Fibroblast of lung (primary cell): Measurements from ENCODE around the gene TCTN3. TPM values are rescaled to one million over a fixed set of nuclear protein-coding genes. Genes with fewer than 3 reads are reported as not detected.

Source experiments
- DNase-seq, 2 donors: peaks; one replicate each; pipeline versions ENCODE4 v3.0.0 to v3.0.0-alpha.2; 2010; ENCODE audit warnings: low read depth in 2 of 2
- H2AFZ ChIP-seq: 2 replicates; pipeline ENCODE4 v1.5.1; 2012; ENCODE audit warnings: low read length, control low read depth, inconsistent platforms
- H3K27ac ChIP-seq: 2 replicates; pipeline ENCODE4 v1.5.1; 2011; ENCODE audit warnings: low read length, control low read depth; ENCODE audit not compliant: insufficient read depth
- H3K27me3 ChIP-seq: 2 replicates; pipeline ENCODE4 v1.5.1; 2011; ENCODE audit warnings: mild to moderate bottlenecking, low read length; ENCODE audit not compliant: control insufficient read depth, insufficient read depth
- H3K36me3 ChIP-seq: 2 replicates; pipeline ENCODE4 v1.5.1; 2011; ENCODE audit warnings: low read length; ENCODE audit not compliant: control insufficient read depth, insufficient read depth
- H3K4me1 ChIP-seq: 2 replicates; pipeline ENCODE4 v1.5.1; 2011; ENCODE audit warnings: low read length; ENCODE audit not compliant: control insufficient read depth, insufficient read depth; ENCODE audit errors: extremely low read depth
- H3K4me2 ChIP-seq: 2 replicates; pipeline ENCODE4 v1.5.1; 2011; ENCODE audit warnings: low read length, control low read depth; ENCODE audit not compliant: insufficient read depth; ENCODE audit errors: extremely low read depth
- H3K4me3 ChIP-seq, 4 experiments: fragments of 200-600 bp in 1 of 4; sonication (generic) in 1 of 4; replicated peaks in 1 of 4; 2 replicates each; pipeline ENCODE4 v1.5.1; 2011 to 2016; ENCODE audit warnings: low read length in 4 of 4, low read depth in 3 of 4, mild to moderate bottlenecking in 3 of 4, control low read depth in 2 of 4, inconsistent platforms in 1 of 4, mixed read lengths in 1 of 4; ENCODE audit not compliant: insufficient read depth in 1 of 4; ENCODE audit errors: control extremely low read depth in 1 of 4
- H3K79me2 ChIP-seq: 2 replicates; pipeline ENCODE4 v1.5.1; 2012; ENCODE audit warnings: mild to moderate bottlenecking, low read length, inconsistent platforms; ENCODE audit not compliant: control insufficient read depth, insufficient read depth
- H3K9ac ChIP-seq: 2 replicates; pipeline ENCODE4 v1.5.1; 2011; ENCODE audit warnings: mild to moderate bottlenecking, low read length, control low read depth; ENCODE audit not compliant: insufficient read depth
- H3K9me3 ChIP-seq: 2 replicates; pipeline ENCODE4 v1.5.1; 2012; ENCODE audit warnings: low read depth, low read length; ENCODE audit not compliant: control insufficient read depth, insufficient read depth
- H4K20me1 ChIP-seq: 2 replicates; pipeline ENCODE4 v1.5.1; 2011; ENCODE audit warnings: low read length; ENCODE audit not compliant: control insufficient read depth, insufficient read depth; ENCODE audit errors: extremely low read depth
- EZH2 ChIP-seq: IDR thresholded peaks from 2 replicates; pipeline ENCODE4 v1.5.1; 2012; ENCODE audit warnings: low read length, control low read depth, mild to moderate bottlenecking; ENCODE audit errors: missing control alignments
- polyA plus RNA-seq, 2 donors: library from polyadenylated mRNA; depleted of rRNA in 1 of 2; stranded (reverse) in 1 of 2; unstranded in 1 of 2; fragments of >200 nt; gene quantifications; 2 replicates each; pipeline ENCODE4 v1.2.1, GENCODE V29; 2011 to 2012; ENCODE audit warnings: missing spikeins in 1 of 2
- total RNA-seq: library from RNA; depleted of rRNA; stranded (reverse); fragments of >200 nt; gene quantifications from 2 replicates; pipeline ENCODE4 v1.2.1, GENCODE V29; 2014
- TF ChIP-seq, protein P1 (sequence below), 2 donors: IDR thresholded peaks in 1 of 2; conservative IDR thresholded peaks in 1 of 2; 1 replicate in 1 of 2; 2 replicates in 1 of 2; pipeline ENCODE4 v1.5.1; 2011 to 2012; ENCODE audit warnings: low read length in 2 of 2, control low read depth in 1 of 2, inconsistent platforms in 1 of 2, low read depth in 1 of 2, mild to moderate bottlenecking in 1 of 2

The TCTN3 gene
- total and polyA plus RNA-seq, 2 donors (not counting 1 experiment from before 2014, with no cell fraction given) = 42.8 to 50.1 TPM

DNA sequence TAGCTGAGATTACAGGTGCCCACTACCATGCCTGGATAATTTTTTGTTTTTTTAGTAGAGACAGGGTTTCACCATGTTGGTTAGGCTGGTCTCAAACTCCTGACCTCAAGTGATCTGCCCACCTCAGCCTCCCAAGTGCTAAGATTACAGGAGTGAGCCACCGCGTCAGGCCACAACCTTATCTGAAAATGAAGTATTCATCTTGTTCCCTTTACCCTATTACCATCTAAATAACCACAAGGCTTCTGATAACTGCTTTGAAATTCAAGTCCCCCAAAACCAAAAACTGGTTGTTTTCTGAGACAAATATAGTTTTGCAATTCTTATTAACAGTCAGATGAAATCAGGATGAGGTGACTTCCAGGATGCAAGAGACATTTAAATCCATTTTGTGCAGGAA, 2.4 kb downstream of the TCTN3 start:
- H3K27ac ChIP-seq = no peak overlapping the region
- peaks cover 5% of the 10 kb centered on the region for H3K79me2 ChIP-seq
- TF ChIP-seq EZH2 = no peak
- TF ChIP-seq, protein P1, sequence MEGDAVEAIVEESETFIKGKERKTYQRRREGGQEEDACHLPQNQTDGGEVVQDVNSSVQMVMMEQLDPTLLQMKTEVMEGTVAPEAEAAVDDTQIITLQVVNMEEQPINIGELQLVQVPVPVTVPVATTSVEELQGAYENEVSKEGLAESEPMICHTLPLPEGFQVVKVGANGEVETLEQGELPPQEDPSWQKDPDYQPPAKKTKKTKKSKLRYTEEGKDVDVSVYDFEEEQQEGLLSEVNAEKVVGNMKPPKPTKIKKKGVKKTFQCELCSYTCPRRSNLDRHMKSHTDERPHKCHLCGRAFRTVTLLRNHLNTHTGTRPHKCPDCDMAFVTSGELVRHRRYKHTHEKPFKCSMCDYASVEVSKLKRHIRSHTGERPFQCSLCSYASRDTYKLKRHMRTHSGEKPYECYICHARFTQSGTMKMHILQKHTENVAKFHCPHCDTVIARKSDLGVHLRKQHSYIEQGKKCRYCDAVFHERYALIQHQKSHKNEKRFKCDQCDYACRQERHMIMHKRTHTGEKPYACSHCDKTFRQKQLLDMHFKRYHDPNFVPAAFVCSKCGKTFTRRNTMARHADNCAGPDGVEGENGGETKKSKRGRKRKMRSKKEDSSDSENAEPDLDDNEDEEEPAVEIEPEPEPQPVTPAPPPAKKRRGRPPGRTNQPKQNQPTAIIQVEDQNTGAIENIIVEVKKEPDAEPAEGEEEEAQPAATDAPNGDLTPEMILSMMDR (conservative IDR thresholded peaks at IDR 0.05 in 1 of 2, IDR thresholded peaks at IDR 0.05 in 1 of 2; ENCODE audit: low read depth in 1 of 2, low read length in 2 of 2) = no peak
- H3K36me3 ChIP-seq = peaks cover 2% of the 10 kb centered on the region
- H3K4me1 ChIP-seq = no peaks in the 10 kb centered on the region
- H3K9me3 ChIP-seq = no peaks in the 10 kb centered on the region
- DNase-seq = no peak
- no peaks in the 10 kb centered on the region for H4K20me1 ChIP-seq
- H3K27me3 ChIP-seq = no peaks in the 10 kb centered on the region
- H3K4me2 ChIP-seq = no peak overlapping the region
- no peak overlapping the region for H3K4me3 ChIP-seq
- H3K9ac ChIP-seq = no peak overlapping the region
- no peak overlapping the region for H2AFZ ChIP-seq

DNA sequence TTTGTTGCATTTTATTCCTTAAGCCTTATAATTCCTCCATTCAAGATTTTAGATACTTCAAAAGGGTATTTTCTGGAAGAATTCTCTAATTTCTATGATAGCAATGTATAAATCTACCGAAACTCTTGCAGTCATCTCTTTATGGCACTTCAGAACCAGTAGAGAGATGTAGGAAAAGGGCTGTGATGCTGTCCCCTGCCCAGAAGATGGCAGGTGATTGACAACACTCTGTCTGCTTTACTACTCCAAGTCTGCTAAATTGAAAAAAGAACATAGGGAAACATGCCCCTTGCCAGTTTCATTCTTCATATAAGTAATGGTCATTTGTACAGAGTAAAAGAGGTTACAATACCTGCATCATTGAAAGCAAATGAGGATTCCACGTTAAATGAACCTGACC, 5.1 kb downstream of the TCTN3 start:
- TF ChIP-seq, protein P1 (conservative IDR thresholded peaks at IDR 0.05 in 1 of 2, IDR thresholded peaks at IDR 0.05 in 1 of 2; ENCODE audit: low read depth in 1 of 2, low read length in 2 of 2) = no peak
- TF ChIP-seq EZH2 = no peak
- Histone ChIP-seq H3K4me2 (no peak overlapping the region), H3K9ac (no peak overlapping the region), H3K27ac (no peak overlapping the region), H3K79me2 (peaks cover 5% of the 10 kb centered on the region), H3K27me3 (no peaks in the 10 kb centered on the region), H2AFZ (no peak overlapping the region), H3K9me3 (no peaks in the 10 kb centered on the region), H3K4me1 (no peaks in the 10 kb centered on the region), H4K20me1 (no peaks in the 10 kb centered on the region), H3K36me3 (peaks cover 2% of the 10 kb centered on the region), H3K4me3 (no peak overlapping the region)
- no peak for DNase-seq

DNA sequence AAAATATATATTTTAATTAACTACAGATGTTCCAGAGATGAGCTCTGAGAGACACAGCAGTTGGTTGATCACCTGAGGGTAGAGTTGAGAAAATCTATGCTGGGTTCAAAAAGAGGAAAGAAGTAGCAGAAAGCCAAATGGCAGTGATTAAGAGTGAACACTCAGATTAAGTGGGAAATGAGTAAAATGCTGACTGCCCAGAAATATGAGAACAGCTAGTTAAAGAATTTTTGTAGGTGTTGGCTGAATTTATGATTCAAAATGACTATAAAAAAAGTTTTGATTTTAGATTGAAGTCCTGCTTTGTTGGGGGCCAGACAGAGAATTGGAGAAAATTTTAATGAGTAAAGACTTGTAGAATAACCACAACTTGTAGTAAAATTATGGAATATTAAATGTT, 9.8 kb downstream of the TCTN3 start:
- Histone ChIP-seq H3K4me2 (no peak overlapping the region), H3K27ac (no peak overlapping the region), H3K4me1 (no peaks in the 10 kb centered on the region), H3K79me2 (no peaks in the 10 kb centered on the region), H3K36me3 (peaks cover 2% of the 10 kb centered on the region), H3K27me3 (no peaks in the 10 kb centered on the region), H3K9ac (no peak overlapping the region), H4K20me1 (no peaks in the 10 kb centered on the region), H3K9me3 (no peaks in the 10 kb centered on the region), H3K4me3 (no peak overlapping the region), H2AFZ (no peak overlapping the region)
- DNase-seq = no peak
- TF ChIP-seq EZH2 = no peak
- TF ChIP-seq, protein P1 (conservative IDR thresholded peaks at IDR 0.05 in 1 of 2, IDR thresholded peaks at IDR 0.05 in 1 of 2; ENCODE audit: low read depth in 1 of 2, low read length in 2 of 2) = no peak
